WTC11 (cell line): ENCODE data around the gene GSPT1. TPM values are rescaled to one million over a fixed set of nuclear protein-coding genes. Genes with fewer than 3 reads are reported as not detected.

Experiments
- ATAC-seq: fragments of 200-7000 bp; cut with Tn5 transposase; 2 replicates; pipeline ENCODE4 v1.10.0; 2021; ENCODE audit warnings: mild to moderate bottlenecking, moderate library complexity
- CTCF ChIA-PET: fragments of 300-600 bp; sonication (Branson Sonifier 250); formaldehyde crosslinking; loops from one replicate; lab custom pipeline; 2021; ENCODE audit warnings: antibody characterized with exemption; lab: Charles Lee
- POLR2A ChIA-PET: fragments of 350-600 bp; sonication (Branson Sonifier 250); formaldehyde crosslinking; loops from one replicate; lab custom pipeline; 2021; ENCODE audit warnings: antibody characterized with exemption; lab: Charles Lee
- DNase-seq: peaks from one replicate; pipeline ENCODE4 v3.0.0; 2021; ENCODE audit warnings: low spot score
- H3K27ac Mint-ChIP-seq: 2 replicates; pipeline ENCODE4 v1.8.0; 2021; ENCODE audit warnings: mixed read lengths
- H3K27me3 Mint-ChIP-seq: 2 replicates; pipeline ENCODE4 v1.8.0; 2021; ENCODE audit warnings: low read depth, mild to moderate bottlenecking, moderate library complexity, mixed read lengths
- H3K36me3 Mint-ChIP-seq: 2 replicates; pipeline ENCODE4 v1.8.0; 2021; ENCODE audit warnings: mixed read lengths
- H3K4me1 Mint-ChIP-seq: 2 replicates; pipeline ENCODE4 v1.8.0; 2022; ENCODE audit warnings: mixed read lengths
- H3K4me3 Mint-ChIP-seq: 2 replicates; pipeline ENCODE4 v1.8.0; 2021; ENCODE audit warnings: mild to moderate bottlenecking, moderate library complexity, mixed read lengths
- H3K9me3 Mint-ChIP-seq: 2 replicates; pipeline ENCODE4 v1.8.0; 2021; ENCODE audit warnings: mixed read lengths
- ARID4B ChIP-seq: sonication (generic); formaldehyde crosslinking; IDR thresholded peaks from 2 replicates; pipeline ENCODE4 v1.8.0; 2023; ENCODE audit warnings: missing genetic modification reagents, mild to moderate bottlenecking, borderline replicate concordance
- CREB1 ChIP-seq: sonication (generic); formaldehyde crosslinking; IDR thresholded peaks from 2 replicates; pipeline ENCODE4 v1.8.0; 2023; ENCODE audit warnings: mild to moderate bottlenecking, missing genetic modification reagents
- ELF4 ChIP-seq: sonication (generic); formaldehyde crosslinking; IDR thresholded peaks from 2 replicates; pipeline ENCODE4 v1.8.1; 2022; ENCODE audit warnings: low read depth, mild to moderate bottlenecking, moderate library complexity, missing genetic modification reagents
- ERG ChIP-seq: fragments of 250-450 bp; sonication (Bioruptor Pico); IDR thresholded peaks from 2 replicates; pipeline ENCODE4 v1.8.0; 2021; ENCODE audit warnings: mild to moderate bottlenecking
- FOXK1 ChIP-seq: sonication (generic); formaldehyde crosslinking; IDR thresholded peaks from 2 replicates; pipeline ENCODE4 v1.8.0; 2022; ENCODE audit warnings: mild to moderate bottlenecking, moderate library complexity, missing genetic modification reagents
- GABPB1 ChIP-seq: sonication (generic); formaldehyde crosslinking; IDR thresholded peaks from 2 replicates; pipeline ENCODE4 v1.8.1; 2023; ENCODE audit warnings: mild to moderate bottlenecking, missing genetic modification reagents
- MXD4 ChIP-seq: fragments of 250-450 bp; sonication (Bioruptor Pico); IDR thresholded peaks from 2 replicates; pipeline ENCODE4 v1.8.0; 2021; ENCODE audit warnings: mild to moderate bottlenecking, moderate library complexity, borderline replicate concordance
- NFYB ChIP-seq: sonication (generic); formaldehyde crosslinking; conservative IDR thresholded peaks from 2 replicates; pipeline ENCODE4 v1.8.0; 2022; ENCODE audit warnings: low read depth, missing genetic modification reagents
- SOX15 ChIP-seq: fragments of 250-450 bp; sonication (Bioruptor Pico); IDR thresholded peaks from 2 replicates; pipeline ENCODE4 v1.9.0; 2021; ENCODE audit warnings: mild to moderate bottlenecking
- TEAD4 ChIP-seq: sonication (generic); formaldehyde crosslinking; IDR thresholded peaks from 2 replicates; pipeline ENCODE4 v1.8.0; 2022; ENCODE audit warnings: mild to moderate bottlenecking, missing genetic modification reagents
- ZNF317 ChIP-seq: sonication (generic); formaldehyde crosslinking; IDR thresholded peaks from 2 replicates; pipeline ENCODE4 v1.8.1; 2023; ENCODE audit warnings: low read depth, mild to moderate bottlenecking, moderate library complexity, missing genetic modification reagents, borderline replicate concordance
- ZNF423 ChIP-seq: fragments of 250-450 bp; sonication (Bioruptor Pico); IDR thresholded peaks from 2 replicates; pipeline ENCODE4 v2.1.2; 2022; ENCODE audit warnings: mild to moderate bottlenecking, moderate library complexity
- ZSCAN18 ChIP-seq: fragments of 250-450 bp; sonication (Bioruptor Pico); IDR thresholded peaks from 2 replicates; pipeline ENCODE4 v2.1.2; 2022; ENCODE audit warnings: mild to moderate bottlenecking, moderate library complexity
- total RNA-seq: library from RNA; stranded (reverse); gene quantifications from 3 replicates; pipeline ENCODE4 v1.2.3, GENCODE V29; 2021
- TF ChIP-seq, protein P1 (sequence below): sonication (generic); formaldehyde crosslinking; IDR thresholded peaks from 2 replicates; pipeline ENCODE4 v1.8.1; 2022; ENCODE audit warnings: low read depth, missing genetic modification reagents, borderline replicate concordance
- TF ChIP-seq, protein P2 (sequence below): sonication (generic); formaldehyde crosslinking; IDR thresholded peaks from 2 replicates; pipeline ENCODE4 v1.8.0; 2022; ENCODE audit warnings: mild to moderate bottlenecking, missing genetic modification reagents

The GSPT1 gene
- total RNA-seq, 1 experiment from 2014 or later, result 190 TPM

GRCh38 chr16:11907160-11907970 lies 8.4 kb downstream of the GSPT1 start (continued):
- TF ChIP-seq, protein P1, sequence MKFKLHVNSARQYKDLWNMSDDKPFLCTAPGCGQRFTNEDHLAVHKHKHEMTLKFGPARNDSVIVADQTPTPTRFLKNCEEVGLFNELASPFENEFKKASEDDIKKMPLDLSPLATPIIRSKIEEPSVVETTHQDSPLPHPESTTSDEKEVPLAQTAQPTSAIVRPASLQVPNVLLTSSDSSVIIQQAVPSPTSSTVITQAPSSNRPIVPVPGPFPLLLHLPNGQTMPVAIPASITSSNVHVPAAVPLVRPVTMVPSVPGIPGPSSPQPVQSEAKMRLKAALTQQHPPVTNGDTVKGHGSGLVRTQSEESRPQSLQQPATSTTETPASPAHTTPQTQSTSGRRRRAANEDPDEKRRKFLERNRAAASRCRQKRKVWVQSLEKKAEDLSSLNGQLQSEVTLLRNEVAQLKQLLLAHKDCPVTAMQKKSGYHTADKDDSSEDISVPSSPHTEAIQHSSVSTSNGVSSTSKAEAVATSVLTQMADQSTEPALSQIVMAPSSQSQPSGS (CRISPR knock-in tag), result no peak
- TF ChIP-seq TEAD4 (no peak), ARID4B (CRISPR knock-in tag) (no peak)

DNA sequence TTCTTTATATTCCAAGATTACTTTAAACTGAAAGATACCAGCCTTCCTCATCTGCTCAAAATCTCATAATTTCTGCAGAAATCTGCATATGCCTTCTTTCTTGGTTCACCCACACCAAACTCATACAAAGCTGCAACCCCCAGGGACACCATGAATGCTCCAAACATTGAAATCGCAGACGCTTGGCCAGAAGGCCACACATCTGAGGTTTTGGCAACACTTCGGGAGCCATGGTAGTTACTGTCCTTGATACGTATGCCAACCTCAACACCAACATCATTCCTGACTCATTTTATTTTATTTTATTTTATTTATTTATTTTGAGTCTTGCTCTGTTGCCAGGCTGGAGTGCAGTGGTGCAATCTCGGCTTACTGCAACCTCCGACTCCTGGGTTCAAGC lies 11.8 kb downstream of the GSPT1 start:
- Mint-ChIP-seq H3K9me3 (no peaks in the 10 kb centered on the region), H3K27ac (no peak overlapping the region), H3K4me1 (peaks cover 17% of the 10 kb centered on the region; the same call in 1 of the 2 replicates), H3K36me3 (peaks cover 8% of the 10 kb centered on the region), H3K27me3 (no peaks in the 10 kb centered on the region), H3K4me3 (no peak overlapping the region)
- POLR2A ChIA-PET, result no interaction called here
- CTCF ChIA-PET, result no interaction called here
- ATAC-seq (no peak), DNase-seq (no peak)
- TF ChIP-seq ZSCAN18 (CRISPR knock-in tag) (no peak), ERG (CRISPR knock-in tag) (no peak), GABPB1 (CRISPR knock-in tag) (no peak), ZNF423 (CRISPR knock-in tag) (no peak), SOX15 (no peak), FOXK1 (CRISPR knock-in tag) (no peak), TEAD4 (no peak), ELF4 (CRISPR knock-in tag) (no peak), ARID4B (CRISPR knock-in tag) (no peak), ZNF317 (CRISPR knock-in tag) (no peak), NFYB (CRISPR knock-in tag) (no peak), CREB1 (no peak), MXD4 (no peak)
- TF ChIP-seq, protein P2, sequence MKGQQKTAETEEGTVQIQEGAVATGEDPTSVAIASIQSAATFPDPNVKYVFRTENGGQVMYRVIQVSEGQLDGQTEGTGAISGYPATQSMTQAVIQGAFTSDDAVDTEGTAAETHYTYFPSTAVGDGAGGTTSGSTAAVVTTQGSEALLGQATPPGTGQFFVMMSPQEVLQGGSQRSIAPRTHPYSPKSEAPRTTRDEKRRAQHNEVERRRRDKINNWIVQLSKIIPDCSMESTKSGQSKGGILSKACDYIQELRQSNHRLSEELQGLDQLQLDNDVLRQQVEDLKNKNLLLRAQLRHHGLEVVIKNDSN, result no peak
- TF ChIP-seq, protein P1 (CRISPR knock-in tag), result no peak
